K562 (cell line): ENCODE measurements around the gene STK24.

Experiments used
- CBX2 ChIP-seq: fragments of 200-600 bp; sonication (generic); IDR thresholded peaks from one replicate; pipeline ENCODE4 v1.6.1; 2012; ENCODE audit warnings: mild to moderate bottlenecking, low read length, inconsistent platforms; ENCODE audit not compliant: insufficient read depth, poor library complexity, severe bottlenecking
- EP300 ChIP-seq: IDR thresholded peaks from 2 replicates; pipeline ENCODE4 v1.6.1; 2012; ENCODE audit warnings: low read length, improper control_type of control experiment
- LEF1 ChIP-seq: fragments of 450-650 bp; IDR thresholded peaks from 2 replicates; pipeline ENCODE4 v1.6.1; 2016; ENCODE audit warnings: mild to moderate bottlenecking
- NR3C1 ChIP-seq: sonication (generic); formaldehyde crosslinking; IDR thresholded peaks from 2 replicates; pipeline ENCODE4 v1.8.1; 2022; ENCODE audit warnings: missing genetic modification reagents
- PTBP1 ChIP-seq: fragments of 200-400 bp; formaldehyde crosslinking; IDR thresholded peaks from 2 replicates; pipeline ENCODE4 v1.6.1; 2017; ENCODE audit warnings: low read depth, low read length
- ZEB2 ChIP-seq: fragments of 450-650 bp; IDR thresholded peaks from 2 replicates; pipeline ENCODE4 v1.6.1; 2016
- ZNF224 ChIP-seq: sonication (generic); formaldehyde crosslinking; IDR thresholded peaks from 2 replicates; pipeline ENCODE4 v1.8.0; 2022; ENCODE audit warnings: mild to moderate bottlenecking, missing genetic modification reagents
- TF ChIP-seq, protein P1 (sequence below), 3 experiments: IDR thresholded peaks in 2 of 3; conservative IDR thresholded peaks in 1 of 3; 2 replicates each; pipeline ENCODE4 v1.5.1; 2011 to 2012; ENCODE audit warnings: low read length in 3 of 3, mild to moderate bottlenecking in 3 of 3, control low read depth in 2 of 3, improper control_type of control experiment in 1 of 3, inconsistent platforms in 1 of 3, low read depth in 1 of 3, mixed read lengths in 1 of 3, moderate library complexity in 1 of 3; ENCODE audit not compliant: insufficient read depth in 2 of 3
- TF ChIP-seq, protein P2 (sequence below): IDR thresholded peaks from 2 replicates; pipeline ENCODE4 v1.6.1; 2011; ENCODE audit not compliant: insufficient read length; ENCODE audit errors: extremely low read depth
- TF ChIP-seq, protein P3 (sequence below): sonication (generic); formaldehyde crosslinking; IDR thresholded peaks from 2 replicates; pipeline ENCODE4 v1.8.0; 2022; ENCODE audit warnings: missing genetic modification reagents, mild to moderate bottlenecking, moderate library complexity, borderline replicate concordance

DNA sequence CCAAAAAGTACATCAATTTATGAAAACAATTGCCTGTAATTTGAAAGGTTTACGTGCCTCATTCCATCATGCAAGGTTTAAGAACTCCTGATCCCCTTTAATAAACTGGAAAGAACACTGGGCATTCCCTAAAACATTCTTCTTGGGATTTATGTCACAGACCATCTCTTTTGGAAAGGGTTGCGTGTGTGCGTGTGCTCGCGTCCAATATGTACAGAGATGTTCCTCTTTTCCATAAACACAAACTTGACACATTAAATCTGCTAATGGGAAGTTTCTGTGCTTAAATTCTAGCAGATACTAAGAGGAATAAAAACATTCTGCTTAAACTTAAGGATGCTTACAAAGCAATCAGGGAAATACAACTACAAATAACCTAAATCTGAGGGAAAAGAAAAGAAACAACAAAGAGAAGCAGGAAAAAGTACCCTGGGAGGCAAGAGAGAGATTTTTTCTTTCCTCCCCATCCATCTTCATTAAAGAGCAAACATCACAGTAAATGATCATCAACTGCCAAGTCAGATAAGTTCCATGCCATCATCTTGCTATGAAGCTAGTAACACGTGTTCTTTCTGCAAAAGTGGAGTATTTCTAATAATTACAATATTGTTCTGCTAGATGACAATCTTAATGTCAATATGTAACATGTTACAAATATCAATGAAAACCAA lies 83.7 kb downstream of the STK24 start:
- no peak for TF ChIP-seq ZNF224 (CRISPR knock-in tag)
- TF ChIP-seq, protein P1, sequence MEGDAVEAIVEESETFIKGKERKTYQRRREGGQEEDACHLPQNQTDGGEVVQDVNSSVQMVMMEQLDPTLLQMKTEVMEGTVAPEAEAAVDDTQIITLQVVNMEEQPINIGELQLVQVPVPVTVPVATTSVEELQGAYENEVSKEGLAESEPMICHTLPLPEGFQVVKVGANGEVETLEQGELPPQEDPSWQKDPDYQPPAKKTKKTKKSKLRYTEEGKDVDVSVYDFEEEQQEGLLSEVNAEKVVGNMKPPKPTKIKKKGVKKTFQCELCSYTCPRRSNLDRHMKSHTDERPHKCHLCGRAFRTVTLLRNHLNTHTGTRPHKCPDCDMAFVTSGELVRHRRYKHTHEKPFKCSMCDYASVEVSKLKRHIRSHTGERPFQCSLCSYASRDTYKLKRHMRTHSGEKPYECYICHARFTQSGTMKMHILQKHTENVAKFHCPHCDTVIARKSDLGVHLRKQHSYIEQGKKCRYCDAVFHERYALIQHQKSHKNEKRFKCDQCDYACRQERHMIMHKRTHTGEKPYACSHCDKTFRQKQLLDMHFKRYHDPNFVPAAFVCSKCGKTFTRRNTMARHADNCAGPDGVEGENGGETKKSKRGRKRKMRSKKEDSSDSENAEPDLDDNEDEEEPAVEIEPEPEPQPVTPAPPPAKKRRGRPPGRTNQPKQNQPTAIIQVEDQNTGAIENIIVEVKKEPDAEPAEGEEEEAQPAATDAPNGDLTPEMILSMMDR (IDR thresholded peaks at IDR 0.05 in 2 of 3, conservative IDR thresholded peaks at IDR 0.05 in 1 of 3; ENCODE audit: insufficient read depth in 2 of 3, low read depth in 1 of 3, low read length in 3 of 3) = no peak
- TF ChIP-seq, protein P2, sequence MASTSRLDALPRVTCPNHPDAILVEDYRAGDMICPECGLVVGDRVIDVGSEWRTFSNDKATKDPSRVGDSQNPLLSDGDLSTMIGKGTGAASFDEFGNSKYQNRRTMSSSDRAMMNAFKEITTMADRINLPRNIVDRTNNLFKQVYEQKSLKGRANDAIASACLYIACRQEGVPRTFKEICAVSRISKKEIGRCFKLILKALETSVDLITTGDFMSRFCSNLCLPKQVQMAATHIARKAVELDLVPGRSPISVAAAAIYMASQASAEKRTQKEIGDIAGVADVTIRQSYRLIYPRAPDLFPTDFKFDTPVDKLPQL = no peak
- no peak for TF ChIP-seq CBX2
- TF ChIP-seq, protein P3, sequence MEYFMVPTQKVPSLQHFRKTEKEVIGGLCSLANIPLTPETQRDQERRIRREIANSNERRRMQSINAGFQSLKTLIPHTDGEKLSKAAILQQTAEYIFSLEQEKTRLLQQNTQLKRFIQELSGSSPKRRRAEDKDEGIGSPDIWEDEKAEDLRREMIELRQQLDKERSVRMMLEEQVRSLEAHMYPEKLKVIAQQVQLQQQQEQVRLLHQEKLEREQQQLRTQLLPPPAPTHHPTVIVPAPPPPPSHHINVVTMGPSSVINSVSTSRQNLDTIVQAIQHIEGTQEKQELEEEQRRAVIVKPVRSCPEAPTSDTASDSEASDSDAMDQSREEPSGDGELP (CRISPR knock-in tag) = no peak
- TF ChIP-seq LEF1 = no peak
- no peak for TF ChIP-seq PTBP1
- TF ChIP-seq NR3C1 = no peak
- no peak for TF ChIP-seq ZEB2
- no peak for TF ChIP-seq EP300
